ENCODE results near the gene VWA8. TPM values are rescaled to one million over a fixed set of nuclear protein-coding genes. Genes with fewer than 3 reads are reported as not detected.
"Not testable (repeated sequence)": the region's sequence is repeated elsewhere in the genome, so short reads cannot be mapped to it uniquely, and the experiment has no call there.

VWA8 gene
- total RNA-seq, 1 donor from 2014 or later = 21.4 TPM

DNA sequence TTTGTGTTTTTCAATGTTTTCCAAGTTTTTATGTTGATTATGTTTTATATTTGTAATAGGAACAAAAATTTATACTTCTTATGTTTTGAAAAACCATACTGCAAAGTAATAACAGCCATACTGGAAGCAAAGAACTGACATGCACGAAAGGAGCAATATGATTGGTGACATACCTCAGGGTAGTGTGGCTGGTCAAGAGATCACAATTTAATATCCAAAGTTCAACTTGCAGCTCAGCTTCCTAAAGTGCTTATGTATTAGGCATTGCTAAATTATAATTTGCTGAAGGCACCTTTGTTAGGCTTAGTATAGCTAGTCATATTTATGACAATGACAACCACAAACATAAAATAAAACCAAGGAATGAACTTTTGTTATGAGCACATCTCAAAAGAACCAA lies 25.9 kb downstream of the VWA8 start:
- no peak for ATAC-seq
- intact Hi-C loops (cut with DNase I) = no loop called here
- DNase-seq (ENCODE audit: low spot score) = no peak

DNA sequence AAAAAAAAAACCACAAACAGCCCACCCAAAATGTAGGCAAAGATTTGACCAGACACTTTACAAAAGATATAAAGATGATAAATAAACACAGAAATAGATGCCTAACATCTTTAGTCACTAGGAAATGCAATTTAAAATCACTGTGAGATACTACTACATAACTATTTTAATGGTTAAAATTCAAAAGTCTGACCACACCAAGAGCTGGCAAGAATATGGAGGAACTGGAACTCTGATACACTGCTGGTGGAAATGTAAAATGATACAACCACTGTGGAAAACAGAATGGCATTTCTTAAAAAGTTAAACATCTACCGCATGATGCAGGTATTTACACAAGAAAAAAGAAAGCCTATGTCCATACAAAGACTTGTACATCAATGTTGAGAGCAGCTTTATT lies 26.8 kb downstream of the VWA8 start:
- ATAC-seq (no peak), DNase-seq (ENCODE audit: low spot score) (no peak)
- intact Hi-C loops (cut with DNase I) = no loop called here

DNA sequence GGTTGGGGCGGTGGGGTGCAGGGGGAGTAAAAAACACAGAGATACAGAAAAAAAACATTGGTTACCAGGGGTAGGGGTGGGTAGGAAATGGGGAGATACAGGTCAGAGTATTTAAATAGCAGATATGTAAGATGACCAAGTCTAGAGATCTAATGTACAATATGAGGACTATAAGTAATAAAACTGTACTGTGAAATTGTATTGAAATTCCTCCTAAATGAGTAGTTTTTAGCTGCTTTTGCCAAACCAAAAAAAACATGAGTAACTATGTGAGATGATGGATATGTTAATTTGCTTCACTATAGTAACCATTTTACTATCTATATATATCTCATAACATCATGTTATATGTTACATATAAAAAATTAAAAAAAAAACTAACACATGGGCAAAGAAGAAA lies 29.6 kb downstream of the VWA8 start:
- DNase-seq (ENCODE audit: low spot score) (no peak), ATAC-seq (no peak)
- intact Hi-C loops (cut with DNase I) = no loop called here

DNA sequence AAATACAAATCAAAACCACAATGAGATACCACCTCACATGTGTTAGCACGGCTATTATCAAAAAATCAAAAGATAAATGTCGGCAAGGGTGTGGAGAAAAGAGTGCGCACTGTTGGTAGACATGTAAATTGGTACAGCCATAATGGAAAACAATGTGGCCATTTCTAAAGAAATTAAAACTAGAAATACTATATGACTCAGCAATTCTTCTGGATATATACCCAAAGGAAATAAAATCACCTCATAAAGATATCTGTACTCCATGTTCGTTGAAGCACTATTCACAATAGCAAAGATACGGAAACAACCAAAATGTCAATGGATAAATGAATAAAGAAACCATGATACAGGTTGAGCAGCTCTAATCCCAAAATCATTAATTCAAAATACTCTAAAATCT lies 30.8 kb downstream of the VWA8 start:
- DNase-seq (ENCODE audit: low spot score) (no peak), ATAC-seq (no peak)
- intact Hi-C loops (cut with DNase I) = no loop called here

DNA sequence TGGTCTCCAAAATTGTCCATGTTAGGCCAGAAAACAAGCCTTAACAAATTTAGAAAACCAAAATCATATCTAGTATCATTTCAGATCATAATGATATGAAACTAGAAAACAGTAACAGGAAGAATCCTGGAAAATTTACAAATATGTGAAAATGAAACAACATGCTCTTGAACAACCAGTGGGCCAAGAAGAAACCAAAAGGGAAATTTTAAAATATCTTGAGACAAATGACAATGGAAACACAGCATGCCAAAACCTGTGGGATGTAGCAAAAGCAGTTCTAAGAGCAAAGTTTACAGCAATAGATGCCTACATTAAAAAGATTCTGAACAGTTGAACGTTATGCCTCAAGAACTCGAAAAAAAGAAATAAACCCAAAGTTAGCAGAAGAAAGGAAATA lies 32.6 kb downstream of the VWA8 start:
- intact Hi-C loops (cut with DNase I) = no loop called here
- DNase-seq (ENCODE audit: low spot score) (no peak), ATAC-seq (no peak)

DNA sequence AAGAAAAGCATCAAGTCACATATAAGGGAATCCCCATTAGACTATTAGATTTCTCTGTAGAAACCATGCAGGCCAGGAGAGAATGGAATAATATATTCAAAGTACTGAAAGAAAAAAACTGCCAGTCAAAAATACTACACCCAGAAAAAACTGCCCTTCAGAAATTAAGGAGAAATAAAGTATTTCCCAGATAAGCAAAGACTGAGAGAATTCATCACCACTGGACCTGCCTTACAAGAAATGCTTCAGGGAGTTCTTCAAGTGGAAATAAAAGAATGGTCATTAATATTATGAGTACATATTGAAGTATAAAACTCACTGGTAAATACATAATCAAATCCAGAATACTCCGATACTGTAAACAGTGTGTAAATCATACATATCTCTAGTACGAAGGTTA lies 35.9 kb downstream of the VWA8 start:
- intact Hi-C loops (cut with DNase I) = no loop called here
- ATAC-seq = no peak

DNA sequence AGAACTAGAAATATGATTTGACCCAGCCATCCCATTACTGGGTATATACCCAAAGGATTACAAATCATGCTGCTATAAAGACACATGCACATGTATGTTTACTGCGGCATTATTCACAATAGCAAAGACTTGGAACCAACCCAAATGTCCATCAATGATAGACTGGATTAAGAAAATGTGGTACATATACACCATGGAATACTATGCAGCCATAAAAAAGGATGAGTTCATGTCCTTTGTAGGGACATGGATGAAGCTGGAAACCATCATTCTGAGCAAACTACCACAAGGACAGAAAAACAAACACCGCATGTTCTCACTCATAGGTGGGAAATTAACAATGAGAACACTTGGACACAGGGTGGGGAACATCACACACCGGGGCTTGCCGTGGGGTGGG lies 38.0 kb downstream of the VWA8 start:
- ATAC-seq; intact Hi-C loops (cut with DNase I); DNase-seq (ENCODE audit: low spot score): not testable (repeated sequence)

More for the DNA sequence above, 35.9 kb downstream of the VWA8 start:
- no peak for DNase-seq (ENCODE audit: low spot score)

DNA sequence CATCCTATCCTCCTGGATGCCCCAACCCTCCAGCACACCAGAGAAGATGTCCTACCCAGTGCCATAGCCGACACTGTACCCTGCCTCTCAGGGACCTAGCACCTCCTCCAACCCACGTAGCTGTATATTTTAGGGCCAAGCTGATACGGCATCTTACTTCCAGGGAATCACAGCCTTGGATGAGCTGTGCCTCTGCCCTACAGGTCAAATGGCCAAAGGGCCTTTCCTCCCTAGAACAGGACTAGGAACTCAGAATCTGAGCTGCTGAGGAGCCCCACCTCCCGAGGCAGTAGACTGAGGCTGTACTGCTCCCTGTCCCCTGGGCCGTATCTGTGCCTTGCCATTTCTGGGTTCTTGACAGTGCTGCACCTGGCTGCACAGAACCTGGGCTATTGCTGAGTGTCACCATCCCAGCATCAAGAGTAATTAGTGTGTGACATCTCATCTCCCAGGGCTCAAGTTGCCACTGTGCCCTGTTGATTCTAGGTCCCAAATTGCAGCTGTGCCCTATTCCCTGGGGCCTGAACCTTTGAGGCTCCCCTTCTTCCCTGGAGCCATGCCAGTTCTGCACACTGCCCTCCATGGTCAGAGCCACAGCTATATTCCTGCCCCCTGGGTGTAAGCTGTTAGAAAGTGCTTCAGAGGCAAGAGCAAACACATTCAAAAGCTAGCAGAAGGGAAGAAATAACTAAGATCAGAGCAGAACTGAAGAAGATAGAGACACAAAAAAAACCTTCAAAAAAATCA lies 41.0 kb downstream of the VWA8 start:
- intact Hi-C loops (cut with DNase I) = no loop called here
- DNase-seq (ENCODE audit: low spot score) (no peak), ATAC-seq (no peak)

DNA sequence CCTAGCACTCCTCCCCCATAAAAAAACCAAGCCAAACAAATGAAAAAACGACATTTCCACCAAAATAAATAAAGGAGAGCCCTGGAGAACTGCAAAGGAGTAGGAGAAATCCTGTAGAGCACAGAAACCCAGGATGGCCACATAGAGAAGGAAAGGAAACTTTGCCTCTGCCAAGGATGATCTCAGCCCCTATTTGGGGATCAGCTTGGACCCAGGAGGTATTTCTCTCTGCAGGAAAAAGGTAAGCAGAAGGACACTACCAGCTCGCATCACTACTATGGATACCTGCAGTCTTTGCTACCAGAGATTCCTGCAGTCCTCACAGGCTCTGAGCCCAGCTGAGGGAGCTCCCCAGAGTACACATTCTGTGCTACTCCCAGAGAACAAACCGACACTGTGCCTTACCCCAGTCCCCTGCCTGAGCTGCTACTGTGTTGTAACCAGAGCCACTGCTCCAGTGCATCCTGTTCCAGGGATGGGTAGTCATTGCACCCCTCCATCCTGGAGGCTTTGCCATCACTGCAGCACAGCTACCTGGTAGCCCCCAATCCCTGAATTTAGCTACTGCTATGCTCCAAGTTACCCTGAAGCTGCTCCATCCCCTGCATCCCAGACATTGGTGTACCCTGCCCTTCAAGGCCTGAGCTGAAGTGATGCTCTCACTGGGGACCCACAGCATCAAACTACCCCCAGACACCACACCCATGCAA lies 41.7 kb downstream of the VWA8 start:
- DNase-seq (ENCODE audit: low spot score) (no peak), ATAC-seq (no peak)
- intact Hi-C loops (cut with DNase I) = no loop called here

DNA sequence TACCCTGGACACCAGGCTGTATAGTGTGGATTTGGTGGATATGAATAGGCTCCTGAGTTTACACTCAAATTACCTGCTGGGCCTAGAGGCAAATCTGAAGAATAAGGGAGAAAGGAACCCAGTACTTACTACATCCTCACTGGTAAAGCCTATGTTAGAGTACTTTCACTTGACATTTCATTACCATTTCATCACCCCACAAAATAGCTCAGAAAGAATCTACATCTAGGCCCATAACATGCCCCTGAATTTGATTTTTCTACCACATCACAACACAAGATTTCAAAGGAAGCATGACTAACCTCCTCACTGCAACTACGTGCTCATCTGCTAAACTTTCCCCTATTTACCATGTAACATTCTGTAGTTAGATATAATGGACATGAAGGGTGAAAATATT lies 43.3 kb downstream of the VWA8 start:
- DNase-seq (ENCODE audit: low spot score) = no peak
- ATAC-seq = no peak
- intact Hi-C loops (cut with DNase I) = no loop called here

DNA sequence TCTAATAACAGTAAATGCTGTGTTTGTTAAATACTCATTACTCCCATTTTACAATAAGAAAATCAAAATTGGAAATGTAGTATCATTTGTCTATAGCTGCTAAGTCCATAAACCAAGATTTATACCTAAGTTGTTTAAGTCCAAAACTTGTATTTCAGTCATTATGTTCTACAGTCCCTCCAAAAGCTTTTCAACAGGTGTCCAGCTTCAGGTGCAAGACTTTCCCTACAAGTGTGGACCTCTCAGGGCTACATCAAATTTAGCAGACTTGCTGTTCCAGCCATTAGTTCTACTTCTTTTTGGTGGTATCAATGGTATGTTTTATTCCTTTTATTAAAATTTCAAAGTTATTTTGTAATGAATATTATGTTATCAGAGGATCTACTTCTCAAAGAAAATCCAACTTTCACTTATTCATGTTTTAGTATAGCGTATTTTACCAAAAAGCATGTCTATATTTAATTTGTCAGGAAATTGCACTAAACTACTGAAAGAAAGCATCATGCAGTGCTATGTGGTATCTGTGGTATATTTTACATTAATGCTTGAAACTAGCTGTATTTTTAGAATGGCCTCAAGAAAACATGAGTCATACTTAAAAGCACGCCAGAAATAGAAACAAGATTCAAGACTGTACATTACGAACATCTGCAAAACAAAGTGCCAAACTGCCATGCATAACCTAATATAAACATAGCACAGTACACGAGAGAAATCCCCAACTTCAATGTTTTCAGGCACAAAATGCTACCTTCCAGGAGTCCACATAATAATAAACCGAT lies 44.5 kb downstream of the VWA8 start:
- intact Hi-C loops (cut with DNase I) = no loop called here
- ATAC-seq = no peak
- no peak for DNase-seq (ENCODE audit: low spot score)

DNA sequence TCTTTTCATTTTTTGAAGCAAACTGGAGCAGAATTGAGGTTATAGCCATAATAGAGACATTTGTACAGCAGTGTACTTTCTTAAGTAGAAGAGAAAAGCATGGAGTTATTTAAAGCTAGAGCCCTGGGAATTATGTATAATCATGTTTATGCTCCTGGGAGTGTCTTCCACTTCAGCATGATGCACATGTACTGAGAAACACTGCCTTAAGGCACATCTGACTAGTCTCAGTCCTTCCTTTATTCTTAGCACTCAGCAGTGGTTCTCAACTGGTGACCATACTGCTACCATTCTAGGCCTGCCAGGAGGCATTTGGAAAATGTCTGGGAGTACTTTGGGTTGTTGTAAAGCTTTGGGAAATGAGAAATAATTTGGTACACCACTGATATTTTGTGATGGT lies 45.8 kb downstream of the VWA8 start:
- no peak for DNase-seq (ENCODE audit: low spot score)
- ATAC-seq = no peak
- intact Hi-C loops (cut with DNase I) = no loop called here

DNA sequence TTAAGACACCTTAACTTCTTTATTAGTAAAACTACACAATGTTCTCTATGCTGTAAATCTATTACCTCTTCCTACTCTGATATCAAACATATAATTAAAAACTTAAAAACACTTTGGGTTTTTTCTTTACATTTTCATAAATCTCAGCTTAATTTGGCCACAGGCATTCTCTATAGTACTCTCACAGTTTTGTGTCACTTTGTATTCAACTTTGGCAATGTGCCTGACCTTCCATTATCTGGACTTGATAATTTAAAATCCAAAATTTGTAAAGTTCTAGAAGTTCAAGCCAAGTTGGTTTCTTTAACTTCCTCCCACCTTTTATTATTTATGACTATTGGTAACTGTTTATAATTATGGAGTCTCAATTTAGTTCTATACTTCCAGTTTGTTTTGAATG lies 46.4 kb downstream of the VWA8 start:
- ATAC-seq = no peak
- DNase-seq (ENCODE audit: low spot score) = no peak
- intact Hi-C loops (cut with DNase I) = no loop called here

DNA sequence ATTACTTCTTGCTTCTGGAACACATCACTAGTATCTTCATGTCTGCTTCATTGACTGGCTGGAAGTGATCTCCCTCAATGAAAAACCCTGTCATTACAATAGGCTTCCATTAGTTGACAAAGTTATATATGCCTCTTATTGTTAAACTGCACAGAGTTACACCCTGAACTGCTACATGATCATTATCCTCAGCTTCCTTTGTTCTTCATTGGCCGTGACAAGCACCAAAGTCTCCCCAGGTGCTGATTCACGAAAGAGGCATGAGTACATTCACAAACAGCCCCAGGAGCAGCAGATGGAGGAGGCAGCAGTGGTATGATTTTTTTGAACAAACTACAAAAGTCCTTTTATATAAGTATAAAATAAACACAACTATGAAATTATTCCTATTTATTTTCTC lies 51.4 kb downstream of the VWA8 start:
- ATAC-seq (no peak), DNase-seq (ENCODE audit: low spot score) (no peak)
- intact Hi-C loops (cut with DNase I) = no loop called here

DNA sequence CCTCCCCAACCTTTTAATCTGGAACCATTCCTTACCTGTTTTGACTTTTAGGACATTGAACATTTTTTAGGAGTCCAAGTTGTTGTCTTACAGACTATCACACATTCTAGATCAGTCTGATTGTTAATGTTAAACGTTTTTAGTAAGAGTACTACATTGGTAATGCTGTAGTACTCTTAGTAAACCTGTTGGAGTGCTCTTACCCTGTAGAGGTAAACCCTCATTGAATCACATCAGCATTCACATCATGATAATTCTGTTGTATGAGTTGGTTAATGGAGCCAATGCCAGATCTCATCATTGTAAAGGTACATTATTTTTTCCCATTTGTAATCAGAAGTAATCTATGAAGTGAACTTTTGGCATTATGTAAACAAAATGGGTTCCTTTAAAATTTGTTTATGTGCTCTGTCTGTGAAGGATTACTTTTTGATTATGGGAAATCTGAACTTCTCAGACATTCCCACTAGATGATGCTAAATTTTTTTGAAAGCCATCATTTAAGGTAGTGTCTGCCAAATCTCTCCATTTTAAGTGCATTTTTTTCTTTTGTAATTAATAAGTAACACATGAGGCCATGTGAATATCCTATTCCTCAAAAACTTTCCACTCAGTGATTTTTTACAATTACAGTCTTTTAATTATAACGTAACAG lies 55.2 kb downstream of the VWA8 start:
- intact Hi-C loops (cut with DNase I) = no loop called here
- no peak for ATAC-seq

DNA sequence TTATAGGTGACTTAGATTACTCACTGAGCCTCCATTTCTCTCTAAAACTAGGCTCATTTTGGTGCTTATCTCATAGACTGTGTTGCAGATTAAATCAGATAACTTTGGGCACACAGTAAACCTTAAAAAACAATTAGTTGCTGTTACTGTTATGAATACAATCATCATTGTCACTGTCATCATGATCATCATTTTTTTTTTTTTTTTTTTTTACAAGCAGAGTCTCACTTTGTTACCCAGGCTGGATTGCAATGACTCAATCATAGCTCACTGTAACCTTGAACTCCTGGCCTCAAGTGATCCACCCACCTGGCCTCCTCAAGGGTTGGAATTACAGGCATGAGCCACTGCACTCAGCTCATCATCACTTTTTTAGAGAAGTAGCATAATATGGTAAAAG lies 60.0 kb downstream of the VWA8 start:
- DNase-seq (ENCODE audit: low spot score) = no peak
- ATAC-seq = no peak
- intact Hi-C loops (cut with DNase I) = no loop called here

More for the DNA sequence above, 55.2 kb downstream of the VWA8 start:
- DNase-seq (ENCODE audit: low spot score) = no peak

DNA sequence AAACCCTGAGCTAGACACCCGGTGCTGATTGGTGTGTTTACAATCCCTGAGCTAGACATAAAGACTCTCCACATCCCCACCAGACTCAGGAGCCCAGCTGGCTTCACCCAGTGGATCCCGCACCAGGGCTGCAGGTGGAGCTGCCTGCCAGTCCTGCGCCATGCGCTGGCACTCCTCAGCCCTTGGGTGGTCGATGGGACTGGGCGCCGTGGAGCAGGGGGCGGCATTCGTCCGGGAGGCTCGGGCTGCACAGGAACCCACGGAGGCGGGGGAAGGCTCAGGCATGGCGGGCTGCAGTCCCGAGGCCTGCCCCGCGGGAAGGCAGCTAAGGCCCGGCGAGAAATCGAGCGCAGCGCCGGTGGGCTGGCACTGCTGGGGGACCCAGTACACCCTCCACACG lies 62.5 kb downstream of the VWA8 start:
- ATAC-seq; DNase-seq (ENCODE audit: low spot score); intact Hi-C loops (cut with DNase I): not testable (repeated sequence)

DNA sequence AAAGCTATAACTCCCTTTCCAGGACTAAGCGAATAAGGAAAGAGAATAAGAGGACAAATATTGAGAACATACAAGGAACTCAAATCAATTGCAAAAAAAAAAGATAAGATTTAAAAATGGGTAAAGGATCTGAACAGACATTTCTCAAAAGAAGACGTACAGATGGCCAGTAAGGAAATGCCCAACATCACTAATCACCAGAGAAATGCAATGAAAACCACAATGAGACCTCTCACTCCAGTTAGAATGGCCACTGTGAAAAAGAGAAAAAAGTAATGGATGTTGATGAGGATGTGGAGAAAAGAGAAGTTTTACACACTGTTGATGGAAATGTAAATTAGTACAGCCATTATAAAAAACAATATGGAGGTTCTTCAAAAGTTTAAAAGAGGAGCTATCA lies 63.8 kb downstream of the VWA8 start:
- no peak for DNase-seq (ENCODE audit: low spot score)
- ATAC-seq = no peak
- intact Hi-C loops (cut with DNase I) = no loop called here

DNA sequence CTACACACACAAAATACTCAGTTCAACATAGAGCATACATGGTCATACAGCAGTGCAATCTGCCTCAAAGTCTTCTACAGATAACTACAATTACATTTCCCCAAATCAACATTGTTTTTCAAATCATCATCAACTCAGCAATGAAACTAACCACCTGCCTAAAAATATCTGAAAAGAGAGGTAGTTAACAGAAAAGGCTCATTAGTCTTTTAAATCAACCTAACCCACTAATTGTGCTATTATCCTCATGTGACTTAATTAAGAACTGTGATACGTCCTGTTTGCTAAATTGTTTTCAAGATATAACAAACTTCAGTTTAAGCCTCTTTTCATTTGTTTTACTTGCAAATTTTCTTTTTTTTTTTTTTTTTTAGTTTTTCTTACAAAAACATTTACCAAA lies 65.4 kb downstream of the VWA8 start:
- ATAC-seq = no peak
- intact Hi-C loops (cut with DNase I) = no loop called here
- no peak for DNase-seq (ENCODE audit: low spot score)

DNA sequence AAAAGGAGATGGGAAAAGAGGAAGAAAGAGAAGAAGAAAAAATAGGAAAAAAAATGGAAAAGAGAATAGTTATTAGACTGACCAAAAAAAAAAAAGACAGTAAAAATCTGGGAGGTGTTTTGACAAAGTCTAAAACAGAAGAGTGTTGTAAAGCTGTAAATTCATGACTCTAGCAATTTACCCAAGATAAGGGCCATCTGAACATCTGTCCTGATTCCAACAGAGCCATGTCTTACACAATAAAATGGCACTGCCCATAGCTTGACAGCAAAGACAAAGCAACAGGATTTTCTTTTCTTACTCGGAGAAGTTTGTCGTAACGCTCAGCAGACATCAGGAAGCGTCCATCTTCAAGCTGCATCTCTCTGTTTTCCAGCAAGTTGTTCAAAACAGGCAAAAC lies 69.8 kb downstream of the VWA8 start:
- intact Hi-C loops (cut with DNase I) = no loop called here
- DNase-seq (ENCODE audit: low spot score) (no peak), ATAC-seq (no peak)
